Mammary epithelial cell (primary cell): ENCODE results near the gene ARHGEF28.

ENCODE experiments used
- CTCF ChIP-seq, 2 donors: IDR thresholded peaks in 1 of 2; conservative IDR thresholded peaks in 1 of 2; 2 replicates each; pipeline ENCODE4 v1.5.1; 2011 to 2012; ENCODE audit warnings: inconsistent platforms in 2 of 2, low read length in 2 of 2, mild to moderate bottlenecking in 2 of 2, control low read depth in 1 of 2, low read depth in 1 of 2; ENCODE audit not compliant: insufficient read depth in 1 of 2; ENCODE audit errors: extremely low read depth in 1 of 2
- EZH2 ChIP-seq: IDR thresholded peaks from 2 replicates; pipeline ENCODE4 v1.6.1; 2012; ENCODE audit warnings: low read length, inconsistent platforms, borderline replicate concordance

- TF ChIP-seq CTCF (conservative IDR thresholded peaks at IDR 0.05 in 1 of 2, IDR thresholded peaks at IDR 0.05 in 1 of 2; ENCODE audit: extremely low read depth in 1 of 2, insufficient read depth in 1 of 2, low read depth in 1 of 2, low read length in 2 of 2) (no peak), EZH2 (no peak)
Measured at GRCh38 chr5:73939557-73939956, 313.6 kb downstream of the ARHGEF28 start.
